Measurements from ENCODE around the gene BAIAP2.

GRCh38 chr17:81116704-81117103, 81.8 kb downstream of the BAIAP2 start:
- TF ChIP-seq CTCF (IDR thresholded peaks at IDR 0.05): no peak
- no peak for TF ChIP-seq NFE2L2 (conservative IDR thresholded peaks at IDR 0.05; ENCODE audit: low read length)
- no peak for TF ChIP-seq NR3C1 (IDR thresholded peaks at IDR 0.05)
- no peak for TF ChIP-seq SMC3 (IDR thresholded peaks at IDR 0.05)
- no peak for TF ChIP-seq POLR2A (IDR thresholded peaks at IDR 0.05; ENCODE audit: low read length)
- TF ChIP-seq HMGXB4 (CRISPR knock-in tag; IDR thresholded peaks at IDR 0.05; ENCODE audit: borderline replicate concordance): no peak
- no peak for TF ChIP-seq CBX8 (IDR thresholded peaks at IDR 0.05)
- no peak for TF ChIP-seq REST (IDR thresholded peaks at IDR 0.05)
- TF ChIP-seq FOSB (CRISPR knock-in tag; IDR thresholded peaks at IDR 0.05): no peak
- TF ChIP-seq FOXS1 (CRISPR knock-in tag; IDR thresholded peaks at IDR 0.05): no peak
- TF ChIP-seq EP300 (IDR thresholded peaks at IDR 0.05): no peak
- no peak for TF ChIP-seq HOXA7 (CRISPR knock-in tag; IDR thresholded peaks at IDR 0.05)

All from A549 (cell line).